ENCODE results near the gene VARS2. TPM values are rescaled to one million over a fixed set of nuclear protein-coding genes. Genes with fewer than 3 reads are reported as not detected.

Gene VARS2
- total and polyA plus RNA-seq, 4 donors, result 9.4 to 23.3 (median 16.3) TPM

- H3K4me3 ChIP-seq (ENCODE audit: low read depth in 1 of 3, low read length in 3 of 3), result no peak overlapping the region
- H3K27ac ChIP-seq (ENCODE audit: low read depth in 1 of 2, low read length in 2 of 2), result no peak overlapping the region
- no peaks in the 10 kb centered on the region for H3K27me3 ChIP-seq (ENCODE audit: control insufficient read depth in 4 of 4, insufficient read depth in 4 of 4, low read length in 3 of 4)
- H3K36me3 ChIP-seq (ENCODE audit: control insufficient read depth in 4 of 4, insufficient read depth in 3 of 4, low read depth in 1 of 4, low read length in 3 of 4), result no peaks in the 10 kb centered on the region
- no peak for DNase-seq (ENCODE audit: low spot score)
- no peaks in the 10 kb centered on the region for H3K9me3 ChIP-seq (ENCODE audit: control insufficient read depth in 4 of 4, low read length in 3 of 4)
- no peak overlapping the region for H3K9ac ChIP-seq (ENCODE audit: low read depth in 1 of 2, low read length in 2 of 2)
- H3K4me1 ChIP-seq (ENCODE audit: control insufficient read depth in 4 of 4, insufficient read depth in 4 of 4, low read length in 3 of 4), result peaks cover 6 to 26% (median 11%) of the 10 kb centered on the region in 4 donors
- WGBS, result 74% methylated on average over 8 of the region's 8 CpGs
- TF ChIP-seq FOXA2 (IDR thresholded peaks at IDR 0.05) (no peak), RAD21 (IDR thresholded peaks at IDR 0.05) (no peak), JUND (IDR thresholded peaks at IDR 0.05) (no peak), NR2F2 (IDR thresholded peaks at IDR 0.05) (no peak), ATF3 (IDR thresholded peaks at IDR 0.05) (no peak), GABPA (IDR thresholded peaks at IDR 0.05 in 1 of 2, conservative IDR thresholded peaks at IDR 0.05 in 1 of 2) (no peak), TAF1 (conservative IDR thresholded peaks at IDR 0.05) (no peak), MAX (IDR thresholded peaks at IDR 0.05) (no peak), HNF4A (conservative IDR thresholded peaks at IDR 0.05) (no peak), YY1 (IDR thresholded peaks at IDR 0.05) (no peak), ZBTB33 (IDR thresholded peaks at IDR 0.05) (no peak), REST (IDR thresholded peaks at IDR 0.05) (no peak), EGR1 (IDR thresholded peaks at IDR 0.05; ENCODE audit: low read depth in 2 of 2) (no peak)
Observed at GRCh38 chr6:30882204-30882758, 31.8 kb upstream of the VARS2 start.

- no peaks in the 10 kb centered on the region for H3K36me3 ChIP-seq (ENCODE audit: control insufficient read depth in 4 of 4, insufficient read depth in 3 of 4, low read depth in 1 of 4, low read length in 3 of 4)
- peaks cover 5 to 20% (median 11%) of the 10 kb centered on the region in 4 donors for H3K4me1 ChIP-seq (ENCODE audit: control insufficient read depth in 4 of 4, insufficient read depth in 4 of 4, low read length in 3 of 4)
- no peak overlapping the region for H3K4me3 ChIP-seq (ENCODE audit: low read depth in 1 of 3, low read length in 3 of 3)
- no peaks in the 10 kb centered on the region for H3K27me3 ChIP-seq (ENCODE audit: control insufficient read depth in 4 of 4, insufficient read depth in 4 of 4, low read length in 3 of 4)
- no peak for TF ChIP-seq CTCF (IDR thresholded peaks at IDR 0.05; ENCODE audit: low read depth, low read length, missing input control)
- TF ChIP-seq GABPA (IDR thresholded peaks at IDR 0.05 in 1 of 2, conservative IDR thresholded peaks at IDR 0.05 in 1 of 2), result no peak
- no peak for TF ChIP-seq TAF1 (conservative IDR thresholded peaks at IDR 0.05)
- TF ChIP-seq MAX (IDR thresholded peaks at IDR 0.05), result no peak
- no peak for TF ChIP-seq HNF4G (IDR thresholded peaks at IDR 0.05)
- TF ChIP-seq NR2F2 (IDR thresholded peaks at IDR 0.05), result no peak
- WGBS, result 64% methylated on average over 15 of the region's 15 CpGs
- DNase-seq (ENCODE audit: low spot score), result no peak
- no peaks in the 10 kb centered on the region for H3K9me3 ChIP-seq (ENCODE audit: control insufficient read depth in 4 of 4, low read length in 3 of 4)
- H3K27ac ChIP-seq (ENCODE audit: low read depth in 1 of 2, low read length in 2 of 2), result peak overlapping the region in 1 of 2 donors; percentile 51
- peak overlapping the region in 1 of 2 donors; percentile 49 for H3K9ac ChIP-seq (ENCODE audit: low read depth in 1 of 2, low read length in 2 of 2)
Observed at GRCh38 chr6:30882759-30883684, 31.0 kb upstream of the VARS2 start.
